HG02870 (cell line): ENCODE data around the gene DPF3.

Experiments
- ATAC-seq: cut with Tn5 transposase; IDR thresholded peaks from one replicate; pipeline ENCODE4 v1.9.1; 2021; ENCODE audit warnings: mild to moderate bottlenecking, moderate library complexity; ENCODE audit not compliant: unreplicated experiment

The DPF3 gene

GRCh38 chr14:72845196-72845595, 48.7 kb downstream of the DPF3 start:
- no peak for ATAC-seq

- no peak for ATAC-seq
These were observed 49.4 kb downstream of the DPF3 start for GRCh38 chr14:72844524-72844923.

GRCh38 chr14:72839753-72840607, 53.9 kb downstream of the DPF3 start:
- no peak for ATAC-seq

- ATAC-seq = no peak
These were observed 54.5 kb downstream of the DPF3 start for GRCh38 chr14:72839351-72839750.

- no peak for ATAC-seq
These were observed 57.8 kb downstream of the DPF3 start for GRCh38 chr14:72836085-72836484.

GRCh38 chr14:72833174-72833573, 60.7 kb downstream of the DPF3 start:
- ATAC-seq = no peak

GRCh38 chr14:72830786-72831594, 62.9 kb downstream of the DPF3 start:
- no peak for ATAC-seq

- no peak for ATAC-seq
These were observed 63.5 kb downstream of the DPF3 start for GRCh38 chr14:72830356-72830755.

GRCh38 chr14:72828604-72829003, 65.3 kb downstream of the DPF3 start:
- ATAC-seq = no peak

GRCh38 chr14:72826039-72826438, 67.9 kb downstream of the DPF3 start:
- no peak for ATAC-seq

GRCh38 chr14:72825486-72825885, 68.4 kb downstream of the DPF3 start:
- no peak for ATAC-seq

GRCh38 chr14:72824051-72824450, 69.8 kb downstream of the DPF3 start:
- no peak for ATAC-seq

GRCh38 chr14:72822946-72823611, 70.8 kb downstream of the DPF3 start:
- ATAC-seq = no peak

- ATAC-seq = no peak
These were observed 74.9 kb downstream of the DPF3 start for GRCh38 chr14:72818998-72819397.

GRCh38 chr14:72816287-72816686, 77.6 kb downstream of the DPF3 start:
- ATAC-seq = no peak

GRCh38 chr14:72815430-72815829, 78.5 kb downstream of the DPF3 start:
- no peak for ATAC-seq

GRCh38 chr14:72812292-72812851, 81.5 kb downstream of the DPF3 start:
- no peak for ATAC-seq

- no peak for ATAC-seq
These were observed 83.7 kb downstream of the DPF3 start for GRCh38 chr14:72810201-72810600.

- ATAC-seq = no peak
These were observed 84.8 kb downstream of the DPF3 start for GRCh38 chr14:72809063-72809462.

- no peak for ATAC-seq
These were observed 85.3 kb downstream of the DPF3 start for GRCh38 chr14:72808564-72808963.

- ATAC-seq = no peak
These were observed 91.3 kb downstream of the DPF3 start for GRCh38 chr14:72802588-72802946.
